Gastrocnemius medialis (tissue), 4 donors: ENCODE data around the gene NT5DC3. TPM values are rescaled to one million over a fixed set of nuclear protein-coding genes. Genes with fewer than 3 reads are reported as not detected.

ENCODE experiments used
- ATAC-seq, 2 donors: fragments of 150-250 bp; one replicate each; pipeline ENCODE4 v1.9.1; 2016
- DNase-seq, 2 donors: peaks; one replicate each; pipeline ENCODE4 v3.0.0-alpha.2; 2019
- H3K27ac ChIP-seq, 4 donors: fragments of 200-600 bp; sonication (generic); 1 replicate in 1 of 4; 2 replicates in 3 of 4; pipeline ENCODE4 v1.5.1; 2016 to 2018; ENCODE audit warnings: mild to moderate bottlenecking in 2 of 4, moderate library complexity in 1 of 4
- H3K27me3 ChIP-seq, 3 donors: fragments of 200-600 bp; sonication (generic) in 2 of 3; 1 replicate in 1 of 3; 2 replicates in 2 of 3; pipeline versions ENCODE4 v1.5.1 to v1.6.0; 2016 to 2019; ENCODE audit warnings: mild to moderate bottlenecking in 1 of 3, moderate library complexity in 1 of 3
- H3K36me3 ChIP-seq, 2 donors: fragments of 200-600 bp; sonication (generic) in 1 of 2; one replicate each; pipeline ENCODE4 v1.5.1; 2017 to 2018
- H3K4me1 ChIP-seq, 2 donors: fragments of 200-600 bp; sonication (generic) in 1 of 2; one replicate each; pipeline ENCODE4 v1.5.1; 2016 to 2017; ENCODE audit warnings: mild to moderate bottlenecking in 2 of 2
- H3K4me3 ChIP-seq, 4 donors: fragments of 200-600 bp; sonication (generic) in 3 of 4; 1 replicate in 1 of 4; 2 replicates in 3 of 4; pipeline ENCODE4 v1.5.1; 2016 to 2019; ENCODE audit warnings: mild to moderate bottlenecking in 2 of 4
- H3K9me3 ChIP-seq, 3 donors: fragments of 200-600 bp; sonication (generic) in 2 of 3; 1 replicate in 1 of 3; 2 replicates in 2 of 3; pipeline ENCODE4 v1.5.1; 2016 to 2019
- POLR2A ChIP-seq, 2 donors: fragments of 450-650 bp; IDR thresholded peaks; one replicate each; pipeline ENCODE4 v1.6.1; 2017; ENCODE audit warnings: antibody characterized with exemption in 2 of 2, mild to moderate bottlenecking in 2 of 2, moderate library complexity in 2 of 2
- in situ Hi-C, 4 donors: fragments of 200-750 bp; cut with MboI; loops; one replicate each; pipeline versions ENCODE4 v1.15.0 to v1.8.0; 2017; ENCODE audit warnings: low sequenced_read_pairs in 4 of 4
- intact Hi-C: fragments of 100-400 bp; cut with DNase I; formaldehyde crosslinking; loops from one replicate; pipeline ENCODE4 v1.15.1; 2023; ENCODE audit warnings: low total_unique reads
- total RNA-seq, 4 donors: library from RNA; depleted of rRNA; stranded (reverse); fragments of >200 nt; gene quantifications; one replicate each; pipeline versions ENCODE4 v1.1.0 to v1.2.3, GENCODE V29; 2016
- TF ChIP-seq, protein P1 (sequence below), 5 experiments: fragments of 450-650 bp in 3 of 5; fragments of 200-600 bp in 2 of 5; sonication (generic) in 2 of 5; IDR thresholded peaks in 4 of 5; conservative IDR thresholded peaks in 1 of 5; 1 replicate in 4 of 5; 2 replicates in 1 of 5; pipeline ENCODE4 v1.5.1; 2016 to 2019; ENCODE audit warnings: antibody characterized with exemption in 5 of 5, mild to moderate bottlenecking in 3 of 5, moderate library complexity in 3 of 5

Gene NT5DC3
- total RNA-seq, 4 donors from 2014 or later, result 8.8 to 18.7 (median 13.9) TPM

- DNase-seq (no peak), ATAC-seq (no peak)
- no peak overlapping the region for H3K4me3 ChIP-seq
- no peaks in the 10 kb centered on the region for H3K9me3 ChIP-seq
- H3K36me3 ChIP-seq, result no peaks in the 10 kb centered on the region
- intact Hi-C loops, result loop anchor here (5.0 kb wide), 1 partner anchor 87 kb away; the partner anchor contains the start of gene TDG
- no peaks in the 10 kb centered on the region for H3K27me3 ChIP-seq
- TF ChIP-seq, protein P1, sequence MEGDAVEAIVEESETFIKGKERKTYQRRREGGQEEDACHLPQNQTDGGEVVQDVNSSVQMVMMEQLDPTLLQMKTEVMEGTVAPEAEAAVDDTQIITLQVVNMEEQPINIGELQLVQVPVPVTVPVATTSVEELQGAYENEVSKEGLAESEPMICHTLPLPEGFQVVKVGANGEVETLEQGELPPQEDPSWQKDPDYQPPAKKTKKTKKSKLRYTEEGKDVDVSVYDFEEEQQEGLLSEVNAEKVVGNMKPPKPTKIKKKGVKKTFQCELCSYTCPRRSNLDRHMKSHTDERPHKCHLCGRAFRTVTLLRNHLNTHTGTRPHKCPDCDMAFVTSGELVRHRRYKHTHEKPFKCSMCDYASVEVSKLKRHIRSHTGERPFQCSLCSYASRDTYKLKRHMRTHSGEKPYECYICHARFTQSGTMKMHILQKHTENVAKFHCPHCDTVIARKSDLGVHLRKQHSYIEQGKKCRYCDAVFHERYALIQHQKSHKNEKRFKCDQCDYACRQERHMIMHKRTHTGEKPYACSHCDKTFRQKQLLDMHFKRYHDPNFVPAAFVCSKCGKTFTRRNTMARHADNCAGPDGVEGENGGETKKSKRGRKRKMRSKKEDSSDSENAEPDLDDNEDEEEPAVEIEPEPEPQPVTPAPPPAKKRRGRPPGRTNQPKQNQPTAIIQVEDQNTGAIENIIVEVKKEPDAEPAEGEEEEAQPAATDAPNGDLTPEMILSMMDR (IDR thresholded peaks at IDR 0.05 in 4 of 5, conservative IDR thresholded peaks at IDR 0.05 in 1 of 5), result no peak
- no peak for TF ChIP-seq POLR2A (IDR thresholded peaks at IDR 0.05)
- H3K4me1 ChIP-seq, result peaks cover 0 to 5% of the 10 kb centered on the region in 2 donors
- H3K27ac ChIP-seq, result no peak overlapping the region
- in situ Hi-C loops, result loop anchor here in 3 of 4 donors (5.0 to 10.0 kb wide), 3 partner anchors 225 to 245 kb away; no protein-coding TSS in a partner anchor
Observed at GRCh38 chr12:103879878-103880277, 38.8 kb upstream of the NT5DC3 start.

DNA sequence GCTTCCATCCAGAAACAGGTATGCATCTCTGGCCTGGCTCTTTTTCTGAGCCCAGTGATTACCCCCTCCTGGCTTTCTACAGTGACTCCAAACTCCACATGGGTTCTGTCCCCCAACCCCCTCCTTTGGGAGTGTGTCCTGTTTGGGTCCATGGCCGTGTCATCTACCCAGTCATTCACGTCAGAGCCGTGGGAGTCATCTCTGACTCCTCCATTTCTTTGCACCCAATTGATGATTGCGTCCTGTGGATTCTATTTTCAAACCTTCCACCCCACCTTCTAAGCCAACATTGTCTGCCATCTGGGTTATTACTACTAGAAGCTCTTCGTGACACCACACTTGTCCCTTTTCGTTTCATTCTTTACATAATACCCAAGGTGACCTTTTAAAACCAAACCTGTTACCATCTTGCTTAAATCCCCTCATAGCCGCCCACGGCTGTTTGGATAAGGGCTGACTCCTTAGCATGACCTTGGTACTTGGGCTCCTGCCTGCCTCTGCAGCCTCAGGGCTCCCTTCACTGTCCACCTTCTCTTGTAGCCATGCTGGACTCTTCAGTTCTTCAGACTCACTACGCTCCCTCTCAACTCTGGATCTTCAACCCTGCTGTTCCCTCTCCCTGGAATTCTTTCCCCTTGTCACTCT, 38.1 kb upstream of the NT5DC3 start:
- H3K27ac ChIP-seq, result no peak overlapping the region
- in situ Hi-C loops (no loop called here), intact Hi-C loops (loop anchor here (5.0 kb wide), 1 partner anchor 88 kb away; the partner anchor contains the start of gene TDG)
- H3K9me3 ChIP-seq, result no peaks in the 10 kb centered on the region
- no peak overlapping the region for H3K4me3 ChIP-seq
- no peaks in the 10 kb centered on the region for H3K27me3 ChIP-seq
- H3K4me1 ChIP-seq, result peaks cover 0 to 3% of the 10 kb centered on the region in 2 donors
- ATAC-seq (no peak), DNase-seq (no peak)
- TF ChIP-seq POLR2A (IDR thresholded peaks at IDR 0.05), result no peak
- TF ChIP-seq, protein P1 (IDR thresholded peaks at IDR 0.05 in 4 of 5, conservative IDR thresholded peaks at IDR 0.05 in 1 of 5), result no peak
- no peaks in the 10 kb centered on the region for H3K36me3 ChIP-seq

GRCh38 chr12:103877934-103878510, 37.0 kb upstream of the NT5DC3 start:
- TF ChIP-seq POLR2A (IDR thresholded peaks at IDR 0.05), result no peak
- TF ChIP-seq, protein P1 (IDR thresholded peaks at IDR 0.05 in 4 of 5, conservative IDR thresholded peaks at IDR 0.05 in 1 of 5), result peak; percentile 46 to 77 (median 62)
- peak; percentile 29 to 41 for DNase-seq

GRCh38 chr12:103877288-103877687, 36.3 kb upstream of the NT5DC3 start:
- in situ Hi-C loops, result no loop called here
- DNase-seq, result no peak
- no peaks in the 10 kb centered on the region for H3K27me3 ChIP-seq
- no peak overlapping the region for H3K27ac ChIP-seq
- ATAC-seq, result no peak
- H3K4me3 ChIP-seq, result no peak overlapping the region
- no peaks in the 10 kb centered on the region for H3K36me3 ChIP-seq
- TF ChIP-seq, protein P1 (IDR thresholded peaks at IDR 0.05 in 4 of 5, conservative IDR thresholded peaks at IDR 0.05 in 1 of 5), result no peak
- no peak for TF ChIP-seq POLR2A (IDR thresholded peaks at IDR 0.05)
- no peaks in the 10 kb centered on the region for H3K9me3 ChIP-seq
- no peaks in the 10 kb centered on the region for H3K4me1 ChIP-seq
- intact Hi-C loops, result loop anchor here (2.0 to 5.0 kb wide), 2 partner anchors 90 to 106 kb away; partner anchors contain the start of gene TDG

More at GRCh38 chr12:103877934-103878510, 37.0 kb upstream of the NT5DC3 start:
- peak; percentile 85 to 90 for ATAC-seq
- Histone ChIP-seq H3K36me3 (no peaks in the 10 kb centered on the region), H3K4me3 (no peak overlapping the region), H3K9me3 (no peaks in the 10 kb centered on the region), H3K27ac (no peak overlapping the region), H3K4me1 (no peaks in the 10 kb centered on the region), H3K27me3 (no peaks in the 10 kb centered on the region)
- in situ Hi-C loops (no loop called here), intact Hi-C loops (loop anchor here (1.0 to 5.0 kb wide), 4 partner anchors 49 to 231 kb away; partner anchors contain the start of gene TDG)
